Stomach smooth muscle (tissue), 2 donors: ENCODE data around the gene NXPE1.
"Not testable (repeated sequence)": the region's sequence is repeated elsewhere in the genome, so short reads cannot be mapped to it uniquely, and the experiment has no call there.

ENCODE experiments used
- H3K27ac ChIP-seq: one replicate; pipeline ENCODE4 v1.7.0; 2013; ENCODE audit warnings: mild to moderate bottlenecking, low read length, inconsistent platforms
- H3K27me3 ChIP-seq, 2 donors: one replicate each; pipeline ENCODE4 v1.7.0; 2013; ENCODE audit warnings: low read length in 2 of 2; ENCODE audit not compliant: insufficient read depth in 2 of 2, control insufficient read depth in 1 of 2
- H3K36me3 ChIP-seq, 2 donors: one replicate each; pipeline ENCODE4 v1.7.0; 2013; ENCODE audit warnings: low read length in 2 of 2; ENCODE audit not compliant: control insufficient read depth in 2 of 2, insufficient read depth in 2 of 2
- H3K4me1 ChIP-seq: one replicate; pipeline ENCODE4 v1.7.0; 2013; ENCODE audit warnings: low read length; ENCODE audit not compliant: control insufficient read depth, insufficient read depth
- H3K4me3 ChIP-seq, 2 donors: one replicate each; pipeline ENCODE4 v1.7.0; 2013; ENCODE audit warnings: low read length in 2 of 2
- H3K9ac ChIP-seq, 2 donors: one replicate each; pipeline ENCODE4 v1.7.0; 2013; ENCODE audit warnings: low read length in 2 of 2, mild to moderate bottlenecking in 1 of 2
- H3K9me3 ChIP-seq, 2 donors: one replicate each; pipeline ENCODE4 v1.7.0; 2013; ENCODE audit warnings: low read length in 2 of 2; ENCODE audit not compliant: control insufficient read depth in 2 of 2
- donor health status: healthy.
- donor health status: Pancreatic carcinoma.

NXPE1 gene

GRCh38 chr11:114559425-114560310 lies at the start of gene NXPE1:
Gene NXPE1, minus strand, starts transcription at chr11:114559881. Its CDS starts 8,680 bp downstream, at chr11:114551201.
- Histone ChIP-seq H3K9me3 (no peaks in the 10 kb centered on the region), H3K36me3 (no peaks in the 10 kb centered on the region), H3K9ac (no peak within 1 kb of the TSS), H3K27me3 (no peaks in the 10 kb centered on the region), H3K4me1 (no peaks in the 10 kb centered on the region), H3K27ac (no peak within 1 kb of the TSS), H3K4me3 (no peak within 1 kb of the TSS)

GRCh38 chr11:114609429-114609828 lies 49.7 kb upstream of the NXPE1 start:
- Histone ChIP-seq H3K4me3 (no peak overlapping the region), H3K9ac (no peak overlapping the region), H3K27me3 (no peaks in the 10 kb centered on the region)

GRCh38 chr11:114608605-114609004 lies 48.9 kb upstream of the NXPE1 start:
- not testable (repeated sequence) for H3K36me3 ChIP-seq, H3K27me3 ChIP-seq, H3K4me3 ChIP-seq, H3K4me1 ChIP-seq, H3K9me3 ChIP-seq, H3K9ac ChIP-seq, H3K27ac ChIP-seq

More at GRCh38 chr11:114609429-114609828, 49.7 kb upstream of the NXPE1 start:
- Histone ChIP-seq H3K36me3 (no peaks in the 10 kb centered on the region), H3K4me1 (no peaks in the 10 kb centered on the region), H3K9me3 (no peaks in the 10 kb centered on the region), H3K27ac (no peak overlapping the region)

- Histone ChIP-seq H3K36me3 (no peaks in the 10 kb centered on the region), H3K9me3 (no peaks in the 10 kb centered on the region), H3K27me3 (no peaks in the 10 kb centered on the region), H3K9ac (no peak overlapping the region), H3K4me3 (no peak overlapping the region), H3K27ac (no peak overlapping the region), H3K4me1 (no peaks in the 10 kb centered on the region)
These were observed 48.2 kb upstream of the NXPE1 start for GRCh38 chr11:114607753-114608459.

GRCh38 chr11:114606802-114607075 lies 47.1 kb upstream of the NXPE1 start:
- H3K27me3 ChIP-seq, H3K36me3 ChIP-seq, H3K4me1 ChIP-seq, H3K27ac ChIP-seq, H3K4me3 ChIP-seq, H3K9ac ChIP-seq, H3K9me3 ChIP-seq: not testable (repeated sequence)

- no peaks in the 10 kb centered on the region for H3K27me3 ChIP-seq
These were observed 46.5 kb upstream of the NXPE1 start for GRCh38 chr11:114606003-114606801.

GRCh38 chr11:114605370-114605769 lies 45.7 kb upstream of the NXPE1 start:
- H3K27ac ChIP-seq, result no peak overlapping the region
- H3K36me3 ChIP-seq, result no peaks in the 10 kb centered on the region

More at GRCh38 chr11:114606003-114606801, 46.5 kb upstream of the NXPE1 start:
- Histone ChIP-seq H3K27ac (no peak overlapping the region), H3K9me3 (no peaks in the 10 kb centered on the region), H3K36me3 (no peaks in the 10 kb centered on the region), H3K4me3 (no peak overlapping the region), H3K9ac (no peak overlapping the region), H3K4me1 (no peaks in the 10 kb centered on the region)

GRCh38 chr11:114604886-114605285 lies 45.2 kb upstream of the NXPE1 start:
- no peaks in the 10 kb centered on the region for H3K9me3 ChIP-seq
- H3K27me3 ChIP-seq, result no peaks in the 10 kb centered on the region
- no peaks in the 10 kb centered on the region for H3K36me3 ChIP-seq
- no peak overlapping the region for H3K4me3 ChIP-seq
- H3K4me1 ChIP-seq, result no peaks in the 10 kb centered on the region
- no peak overlapping the region for H3K9ac ChIP-seq
- H3K27ac ChIP-seq, result no peak overlapping the region

More at GRCh38 chr11:114605370-114605769, 45.7 kb upstream of the NXPE1 start:
- Histone ChIP-seq H3K9me3 (no peaks in the 10 kb centered on the region), H3K4me1 (no peaks in the 10 kb centered on the region), H3K27me3 (no peaks in the 10 kb centered on the region), H3K9ac (no peak overlapping the region), H3K4me3 (no peak overlapping the region)

- Histone ChIP-seq H3K4me3 (no peak overlapping the region), H3K27me3 (no peaks in the 10 kb centered on the region), H3K4me1 (no peaks in the 10 kb centered on the region), H3K9ac (no peak overlapping the region), H3K9me3 (no peaks in the 10 kb centered on the region), H3K27ac (no peak overlapping the region), H3K36me3 (no peaks in the 10 kb centered on the region)
These were observed 44.6 kb upstream of the NXPE1 start for GRCh38 chr11:114604179-114604813.

GRCh38 chr11:114603151-114603550 lies 43.5 kb upstream of the NXPE1 start:
- not testable (repeated sequence) for H3K9me3 ChIP-seq, H3K36me3 ChIP-seq, H3K27me3 ChIP-seq, H3K9ac ChIP-seq, H3K4me3 ChIP-seq, H3K27ac ChIP-seq, H3K4me1 ChIP-seq
